ENCODE results near the gene NFS1.

- TF ChIP-seq CTCF (IDR thresholded peaks at IDR 0.05) (no peak), EP300 (IDR thresholded peaks at IDR 0.05) (no peak)
These were observed 16.5 kb upstream of the NFS1 start for GRCh38 chr20:35715652-35716051.
